Hematopoietic multipotent progenitor cell treated with erythropoietin and hydrocortisone succinate and interleukin-3 and kit ligand, for 4 days (in vitro differentiated cells): Measurements from ENCODE around the gene KIF6.

ENCODE experiments used
- DNase-seq: peaks from one replicate; pipeline ENCODE4 v3.0.0-alpha.2; 2015

KIF6 gene

DNA sequence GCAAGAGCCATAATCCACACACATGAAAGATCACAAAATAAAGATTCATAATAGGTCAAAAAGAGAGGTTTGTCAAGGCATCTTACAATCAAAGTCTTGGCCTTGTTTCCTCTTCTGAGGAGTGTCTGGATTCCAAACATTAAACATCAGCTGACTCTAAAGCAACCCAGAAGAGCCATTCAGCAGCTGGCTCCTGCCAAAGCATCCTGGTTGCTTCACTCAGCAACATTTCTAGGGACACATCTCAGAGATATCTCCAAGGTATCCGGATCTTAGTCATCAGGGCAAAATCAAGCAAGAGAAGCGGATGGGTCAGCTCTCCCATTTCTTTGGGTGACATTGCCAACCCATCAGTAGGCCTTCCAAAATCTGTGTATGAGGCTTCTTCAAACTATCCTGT lies 139.6 kb downstream of the KIF6 start:
- DNase-seq = no peak

GRCh38 chr6:39577446-39578165 lies 147.6 kb downstream of the KIF6 start:
- DNase-seq = no peak

- no peak for DNase-seq
These were observed 148.5 kb downstream of the KIF6 start for GRCh38 chr6:39576556-39577303.

DNA sequence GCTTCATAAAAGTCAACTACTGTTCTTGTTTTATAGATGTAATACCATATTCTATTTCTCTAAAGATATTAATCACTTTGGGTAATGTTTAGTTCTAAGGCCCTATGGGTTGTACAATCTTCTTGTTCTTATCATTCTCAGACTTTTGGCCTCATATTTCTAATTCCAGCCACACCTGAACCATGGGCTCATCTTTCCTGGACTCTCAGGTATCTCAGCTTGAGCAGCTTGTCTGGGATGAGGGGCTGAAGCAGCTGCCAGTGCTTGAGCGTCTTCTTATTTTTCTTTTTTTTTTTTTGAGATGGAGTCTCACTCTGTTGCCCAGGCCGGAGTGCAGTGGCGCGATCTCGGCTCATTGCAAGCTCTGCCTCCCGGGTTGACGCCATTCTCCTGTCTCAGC lies 150.2 kb downstream of the KIF6 start:
- DNase-seq = no peak

DNA sequence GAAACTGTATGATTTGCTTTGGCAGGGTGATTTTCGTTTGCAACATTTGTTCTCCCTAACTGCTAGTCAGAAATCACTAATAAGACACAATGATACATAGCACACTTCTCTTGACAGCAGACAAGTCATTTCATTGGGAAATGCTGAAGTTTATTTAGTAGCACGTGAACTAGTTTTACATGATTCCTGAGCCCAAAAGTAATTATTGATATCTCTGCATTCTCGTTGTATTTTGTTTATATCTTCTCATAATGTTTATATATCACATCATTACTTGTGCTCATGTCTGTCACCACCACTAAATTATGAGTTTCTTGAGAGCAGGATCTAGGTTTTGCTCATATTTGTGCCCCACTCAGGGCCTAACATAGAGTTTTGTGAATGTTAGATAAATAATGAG lies 151.7 kb downstream of the KIF6 start:
- no peak for DNase-seq

DNA sequence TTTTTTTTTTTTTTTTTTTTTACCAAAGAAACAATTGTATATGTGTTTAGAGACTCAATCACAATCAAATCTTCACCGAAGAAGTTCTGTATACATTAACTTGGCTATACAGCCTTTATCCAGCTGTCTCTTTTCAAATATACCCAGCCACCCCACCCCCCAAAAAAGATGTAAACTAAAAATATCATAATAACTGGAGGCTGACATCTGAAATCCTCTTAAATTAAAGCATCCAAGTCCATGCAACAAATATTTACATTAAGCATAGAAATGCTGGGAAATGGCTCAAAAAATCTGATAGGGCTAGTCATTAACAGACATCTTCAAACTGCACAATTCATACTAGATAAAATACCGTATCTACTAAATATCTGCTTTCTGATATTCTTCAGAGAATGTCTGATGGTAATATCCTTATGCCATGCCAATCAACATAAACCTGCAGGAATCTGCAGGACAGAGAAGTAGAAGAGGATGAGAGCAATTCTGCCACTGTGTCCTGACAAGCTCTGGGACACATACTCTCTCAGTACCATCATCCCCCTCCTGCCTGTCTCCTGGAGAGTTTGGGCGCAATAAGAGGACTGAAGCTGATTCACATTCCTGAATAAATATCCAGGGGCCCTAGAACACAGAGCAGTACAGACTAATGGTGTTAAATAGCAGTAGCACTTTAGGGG lies 152.4 kb downstream of the KIF6 start:
- DNase-seq = no peak

DNA sequence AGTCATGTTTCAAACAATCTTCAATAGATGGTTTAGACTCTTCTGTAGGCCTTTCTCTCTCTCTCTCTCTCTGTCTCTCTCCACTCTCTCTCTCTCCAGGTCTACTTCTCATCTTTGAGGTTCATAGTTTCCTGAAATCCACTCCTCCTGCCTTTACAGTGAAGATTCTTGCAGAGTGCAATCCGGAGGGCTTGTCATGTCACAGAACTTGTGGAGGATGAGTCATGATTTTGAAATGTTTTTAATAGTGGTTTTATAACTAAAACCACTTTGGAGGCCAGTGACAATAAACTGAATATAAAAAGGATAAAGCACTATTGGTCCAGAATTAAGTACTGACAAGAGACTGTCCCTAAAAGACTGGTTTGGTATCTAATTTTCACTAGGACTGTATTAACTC lies 156.3 kb downstream of the KIF6 start:
- no peak for DNase-seq

- DNase-seq = no peak
These were observed 158.1 kb downstream of the KIF6 start for GRCh38 chr6:39567091-39567490.

DNA sequence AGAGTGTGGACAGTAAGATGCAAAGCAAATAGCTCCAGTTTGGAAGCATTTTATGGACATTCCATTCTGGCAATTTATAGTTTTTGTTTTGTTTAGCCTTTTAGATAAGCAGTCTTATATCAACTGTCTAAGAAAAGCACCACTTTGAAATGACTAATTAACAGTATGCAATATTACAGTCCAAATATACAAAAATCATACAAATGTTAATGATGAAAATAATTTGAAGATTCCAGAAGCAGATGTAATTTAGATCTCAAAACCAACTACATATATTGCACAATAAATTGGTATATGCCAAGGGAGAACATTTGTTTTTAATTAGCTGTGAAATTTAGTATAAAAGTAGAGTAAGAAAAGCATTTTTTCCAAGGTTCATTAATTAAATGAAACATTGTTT lies 158.8 kb downstream of the KIF6 start:
- no peak for DNase-seq

- DNase-seq = no peak
These were observed 159.3 kb downstream of the KIF6 start for GRCh38 chr6:39565956-39566355.

- no peak for DNase-seq
These were observed 161.5 kb downstream of the KIF6 start for GRCh38 chr6:39563566-39564311.

- DNase-seq = no peak
These were observed 163.5 kb downstream of the KIF6 start for GRCh38 chr6:39561536-39562266.

DNA sequence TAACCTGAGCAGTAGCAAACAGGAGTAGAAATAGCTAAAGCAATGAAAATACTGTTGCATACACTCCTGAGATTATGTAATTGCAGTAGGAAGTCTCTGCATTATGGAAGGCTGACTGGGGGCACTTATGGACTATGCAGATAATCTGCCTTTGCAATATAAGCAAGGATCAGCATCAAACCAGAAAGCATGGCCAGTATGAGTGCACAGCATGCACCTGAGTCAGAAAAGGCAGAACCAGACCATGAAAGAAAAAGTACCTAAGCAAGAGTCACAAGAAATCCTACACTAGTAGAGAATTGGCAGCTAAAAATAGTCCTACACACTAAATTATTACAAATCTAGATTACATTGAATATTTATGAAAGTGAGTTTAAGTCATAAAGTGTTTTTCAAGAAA lies 164.3 kb downstream of the KIF6 start:
- no peak for DNase-seq

- DNase-seq = no peak
These were observed 166.5 kb downstream of the KIF6 start for GRCh38 chr6:39558591-39559190.

GRCh38 chr6:39558079-39558478 lies 167.1 kb downstream of the KIF6 start:
- DNase-seq = no peak

DNA sequence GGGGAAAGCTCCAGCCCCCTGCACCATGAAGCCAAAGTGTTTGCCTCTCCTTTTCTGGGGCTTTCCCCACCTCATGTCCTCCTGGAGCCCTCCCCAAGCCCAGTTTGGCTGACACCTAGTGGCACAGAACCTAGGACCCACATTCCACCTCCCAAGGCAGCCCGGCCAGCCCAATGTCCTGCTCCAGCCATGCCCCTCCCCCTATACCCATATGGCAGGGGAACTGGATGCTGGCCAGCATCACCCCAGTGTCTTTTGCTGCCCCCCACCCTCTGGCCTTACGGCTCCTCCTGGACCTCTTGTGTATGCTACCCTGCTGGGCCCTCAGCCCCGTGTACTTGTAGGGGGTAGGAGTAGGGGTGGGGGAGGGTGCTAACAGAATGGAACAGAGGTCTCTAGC lies 170.1 kb downstream of the KIF6 start:
- DNase-seq = no peak

GRCh38 chr6:39553860-39554802 lies 171.1 kb downstream of the KIF6 start:
- no peak for DNase-seq

GRCh38 chr6:39553029-39553428 lies 172.2 kb downstream of the KIF6 start:
- DNase-seq = no peak

- DNase-seq = no peak
These were observed 175.0 kb downstream of the KIF6 start for GRCh38 chr6:39550191-39550590.

GRCh38 chr6:39546731-39547130 lies 178.5 kb downstream of the KIF6 start:
- DNase-seq = no peak

- DNase-seq = no peak
These were observed 181.3 kb downstream of the KIF6 start for GRCh38 chr6:39543950-39544349.
